BE2C (cell line): ENCODE measurements around the gene COL8A1.

ENCODE experiments used
- DNase-seq: peaks from one replicate; pipeline ENCODE4 v3.0.0-alpha.2; 2020
- H3K27me3 ChIP-seq: fragments of 250-450 bp; sonication (Bioruptor Pico); 2 replicates; pipeline ENCODE4 v1.5.1; 2020; ENCODE audit warnings: mild to moderate bottlenecking
- H3K36me3 ChIP-seq: fragments of 250-450 bp; sonication (Bioruptor Pico); 2 replicates; pipeline ENCODE4 v1.5.1; 2020; ENCODE audit warnings: mild to moderate bottlenecking
- H3K4me1 ChIP-seq: fragments of 250-450 bp; sonication (Bioruptor Pico); 2 replicates; pipeline ENCODE4 v1.5.1; 2020
- H3K4me3 ChIP-seq: 2 replicates; pipeline ENCODE4 v1.5.1; 2011; ENCODE audit warnings: low read depth, low read length
- H3K9me3 ChIP-seq: fragments of 250-450 bp; sonication (Bioruptor Pico); 2 replicates; pipeline ENCODE4 v1.5.1; 2020
- TF ChIP-seq, protein P1 (sequence below): IDR thresholded peaks from 2 replicates; pipeline ENCODE4 v1.5.1; 2012; ENCODE audit warnings: mild to moderate bottlenecking, low read depth, low read length

COL8A1 gene

DNA sequence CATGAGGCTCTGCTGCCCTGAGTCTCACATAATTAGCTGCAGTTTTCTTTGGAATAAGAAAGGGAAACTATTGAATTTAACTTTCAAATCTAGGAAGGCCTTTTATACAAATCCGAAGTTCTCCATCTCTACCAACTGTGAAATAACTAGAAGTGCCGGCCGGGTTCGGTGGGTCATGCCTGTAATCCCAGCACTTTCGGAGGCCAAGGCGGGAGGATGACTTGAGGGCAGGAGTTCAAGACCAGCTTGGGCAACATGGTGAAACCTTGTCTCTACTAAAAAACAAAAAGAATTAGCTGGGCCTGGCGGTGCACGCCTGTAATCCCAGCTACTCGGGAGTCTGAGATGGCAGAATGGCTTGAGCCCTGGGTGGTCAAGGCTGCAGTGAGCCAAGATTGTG is 43.6 kb downstream of the COL8A1 start:
- H3K27me3 ChIP-seq: peaks cover 27% of the 10 kb centered on the region
- TF ChIP-seq, protein P1, sequence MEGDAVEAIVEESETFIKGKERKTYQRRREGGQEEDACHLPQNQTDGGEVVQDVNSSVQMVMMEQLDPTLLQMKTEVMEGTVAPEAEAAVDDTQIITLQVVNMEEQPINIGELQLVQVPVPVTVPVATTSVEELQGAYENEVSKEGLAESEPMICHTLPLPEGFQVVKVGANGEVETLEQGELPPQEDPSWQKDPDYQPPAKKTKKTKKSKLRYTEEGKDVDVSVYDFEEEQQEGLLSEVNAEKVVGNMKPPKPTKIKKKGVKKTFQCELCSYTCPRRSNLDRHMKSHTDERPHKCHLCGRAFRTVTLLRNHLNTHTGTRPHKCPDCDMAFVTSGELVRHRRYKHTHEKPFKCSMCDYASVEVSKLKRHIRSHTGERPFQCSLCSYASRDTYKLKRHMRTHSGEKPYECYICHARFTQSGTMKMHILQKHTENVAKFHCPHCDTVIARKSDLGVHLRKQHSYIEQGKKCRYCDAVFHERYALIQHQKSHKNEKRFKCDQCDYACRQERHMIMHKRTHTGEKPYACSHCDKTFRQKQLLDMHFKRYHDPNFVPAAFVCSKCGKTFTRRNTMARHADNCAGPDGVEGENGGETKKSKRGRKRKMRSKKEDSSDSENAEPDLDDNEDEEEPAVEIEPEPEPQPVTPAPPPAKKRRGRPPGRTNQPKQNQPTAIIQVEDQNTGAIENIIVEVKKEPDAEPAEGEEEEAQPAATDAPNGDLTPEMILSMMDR: no peak
- no peaks in the 10 kb centered on the region for H3K36me3 ChIP-seq
- H3K9me3 ChIP-seq: no peaks in the 10 kb centered on the region
- H3K4me3 ChIP-seq: no peak overlapping the region
- no peaks in the 10 kb centered on the region for H3K4me1 ChIP-seq
- no peak for DNase-seq

DNA sequence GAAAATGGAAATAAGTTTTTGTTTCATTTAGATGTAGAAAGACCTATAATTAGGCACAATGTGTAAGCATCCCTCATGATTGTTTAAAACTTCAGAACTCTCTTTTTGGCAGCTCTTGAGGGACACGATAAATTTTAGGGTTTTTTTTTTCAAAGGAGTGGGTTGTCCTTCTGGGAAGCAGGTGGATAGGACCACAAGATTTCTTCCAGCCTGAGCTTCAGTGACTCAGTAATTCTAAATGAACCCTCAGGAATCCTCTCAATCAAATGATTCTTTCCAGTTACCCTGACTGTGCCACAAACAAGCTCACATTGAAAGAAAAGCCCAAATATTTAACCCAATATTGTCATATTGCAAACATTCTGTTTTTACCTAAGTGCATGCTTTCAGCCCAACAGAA is 45.1 kb downstream of the COL8A1 start:
- H3K9me3 ChIP-seq: no peaks in the 10 kb centered on the region
- H3K27me3 ChIP-seq: peaks cover 27% of the 10 kb centered on the region
- no peaks in the 10 kb centered on the region for H3K36me3 ChIP-seq
- H3K4me1 ChIP-seq: no peaks in the 10 kb centered on the region
- H3K4me3 ChIP-seq: no peak overlapping the region
- TF ChIP-seq, protein P1: no peak
- DNase-seq: no peak

DNA sequence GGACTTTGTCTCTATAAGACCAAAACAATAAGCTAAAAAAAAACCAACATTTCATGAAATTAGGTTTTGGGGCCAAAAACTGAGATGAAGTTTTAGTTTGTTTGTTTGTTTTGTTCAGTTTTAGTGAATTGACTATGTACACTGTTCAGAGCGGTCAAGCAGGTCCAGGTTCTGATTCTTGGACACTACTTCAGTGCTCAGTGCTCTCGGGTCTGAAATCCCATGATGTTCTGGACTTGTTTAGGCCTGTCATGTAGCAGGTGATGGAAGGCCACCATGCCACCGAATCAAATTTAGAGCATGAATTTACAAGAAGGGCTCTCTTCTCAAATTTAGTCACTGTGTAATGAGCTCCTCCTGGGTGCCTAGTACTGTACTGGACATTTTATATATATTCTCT is 45.5 kb downstream of the COL8A1 start:
- no peaks in the 10 kb centered on the region for H3K36me3 ChIP-seq
- no peak for DNase-seq
- H3K9me3 ChIP-seq: no peaks in the 10 kb centered on the region
- no peak overlapping the region for H3K4me3 ChIP-seq
- H3K4me1 ChIP-seq: no peaks in the 10 kb centered on the region
- TF ChIP-seq, protein P1: no peak
- peaks cover 27% of the 10 kb centered on the region for H3K27me3 ChIP-seq

DNA sequence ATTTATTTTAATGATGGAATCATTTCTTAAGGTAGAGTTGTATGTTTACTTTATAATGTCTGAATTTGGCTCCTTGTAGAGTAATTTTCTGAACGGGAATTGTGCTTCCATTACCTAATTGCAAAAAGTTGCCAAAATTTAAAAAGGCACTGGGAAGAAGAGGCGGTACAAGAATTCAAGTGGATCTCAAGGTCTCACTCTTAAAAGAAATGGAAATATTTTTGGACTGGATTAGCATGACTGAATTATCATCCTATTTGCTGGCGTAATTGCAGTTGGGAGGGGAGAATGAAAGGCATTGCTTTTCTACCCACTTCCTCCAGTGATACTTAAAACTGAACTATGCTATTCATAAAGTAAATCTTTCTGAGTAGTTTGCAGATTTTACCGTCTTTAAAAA is 46.2 kb downstream of the COL8A1 start:
- Histone ChIP-seq H3K9me3 (no peaks in the 10 kb centered on the region), H3K27me3 (peaks cover 27% of the 10 kb centered on the region), H3K36me3 (no peaks in the 10 kb centered on the region), H3K4me3 (no peak overlapping the region), H3K4me1 (no peaks in the 10 kb centered on the region; the same call in 1 of the 2 replicates)
- DNase-seq: no peak
- TF ChIP-seq, protein P1: no peak

DNA sequence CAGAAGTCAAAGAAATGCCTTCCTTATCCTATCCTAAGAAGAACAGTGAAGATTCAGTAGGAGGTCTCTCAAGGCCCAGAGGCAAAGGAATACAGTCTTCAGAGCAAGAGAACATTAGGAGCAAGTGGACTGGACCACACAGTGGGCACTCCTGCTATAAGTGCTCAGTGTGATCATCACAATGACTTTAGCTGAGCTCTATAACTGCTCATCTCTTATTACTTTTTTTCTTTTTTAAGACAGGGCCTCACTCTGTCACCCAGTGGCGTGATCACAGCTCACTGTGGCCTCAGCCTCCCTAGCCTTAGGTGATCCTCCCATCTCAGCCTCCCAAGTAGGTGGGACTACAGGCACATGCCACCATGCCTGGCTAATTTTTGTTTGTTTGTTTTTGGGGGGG is 48.1 kb downstream of the COL8A1 start:
- TF ChIP-seq, protein P1: no peak
- H3K36me3 ChIP-seq: no peaks in the 10 kb centered on the region
- no peaks in the 10 kb centered on the region for H3K9me3 ChIP-seq
- DNase-seq: no peak
- peaks cover 27% of the 10 kb centered on the region for H3K27me3 ChIP-seq
- H3K4me3 ChIP-seq: no peak overlapping the region
- no peaks in the 10 kb centered on the region; the same call in 1 of the 2 replicates for H3K4me1 ChIP-seq

DNA sequence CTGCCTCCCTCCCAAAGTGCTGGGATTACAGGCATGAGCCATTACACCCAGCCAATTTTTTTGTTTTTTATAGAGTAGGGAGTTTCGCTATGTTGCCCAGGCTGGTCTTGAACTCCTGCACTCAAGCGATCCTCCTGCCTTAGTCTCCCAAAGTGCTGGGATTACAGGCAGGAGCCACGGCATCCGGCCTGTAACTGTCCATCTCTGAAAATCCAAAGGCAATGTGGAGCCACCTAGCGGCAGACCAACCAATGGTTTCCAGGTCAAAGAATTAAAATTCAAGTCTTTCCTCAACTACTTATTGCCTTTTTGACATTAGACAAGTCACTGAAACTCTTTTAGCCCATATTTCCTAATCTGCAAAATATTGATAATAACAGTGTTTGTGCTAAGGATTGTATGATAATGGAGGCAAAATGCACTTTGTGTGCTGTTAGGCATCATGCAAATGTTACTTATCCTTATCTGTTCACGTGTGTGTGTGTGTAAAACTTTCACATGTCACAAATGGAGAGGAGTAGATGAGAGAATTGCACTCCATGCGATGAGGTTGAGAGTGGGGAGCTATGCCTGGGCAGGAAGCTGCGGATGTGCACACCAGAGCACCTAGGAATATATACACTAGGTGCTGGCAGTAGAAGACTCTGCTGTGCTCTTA is 48.7 kb downstream of the COL8A1 start:
- no peaks in the 10 kb centered on the region for H3K9me3 ChIP-seq
- H3K4me3 ChIP-seq: no peak overlapping the region
- TF ChIP-seq, protein P1: peak; percentile 80
- peaks cover 27% of the 10 kb centered on the region for H3K27me3 ChIP-seq
- H3K4me1 ChIP-seq: no peaks in the 10 kb centered on the region; the same call in 1 of the 2 replicates
- peak; percentile 66 for DNase-seq
- no peaks in the 10 kb centered on the region for H3K36me3 ChIP-seq
